GM23338 (cell line): Measurements from ENCODE around the gene SELENOO. TPM values are rescaled to one million over a fixed set of nuclear protein-coding genes. Genes with fewer than 3 reads are reported as not detected.

Experiments
- ATAC-seq: fragments of 200-7000 bp; cut with Tn5 transposase; 3 replicates; pipeline ENCODE4 v1.9.1; 2020
- DNase-seq: peaks from one replicate; pipeline ENCODE4 v3.0.0-alpha.2; 2015; ENCODE audit warnings: low spot score
- H2AFZ ChIP-seq: fragments of 200-600 bp; sonication (generic); 2 replicates; pipeline ENCODE4 v1.8.0; 2016; ENCODE audit warnings: antibody characterized with exemption, mild to moderate bottlenecking, moderate library complexity
- H3F3A ChIP-seq: fragments of 200-600 bp; sonication (generic); replicated peaks from 2 replicates; pipeline ENCODE4 v1.8.0; 2017; ENCODE audit warnings: antibody characterized with exemption, mixed run types, low read depth
- H3K27ac ChIP-seq: fragments of 200-600 bp; sonication (generic); 2 replicates; pipeline ENCODE4 v1.6.1; 2016; ENCODE audit warnings: low read depth
- H3K27me3 ChIP-seq: fragments of 200-600 bp; sonication (generic); 2 replicates; pipeline ENCODE4 v1.8.0; 2016; ENCODE audit warnings: mild to moderate bottlenecking, mixed run types, moderate library complexity; ENCODE audit not compliant: insufficient read depth
- H3K36me3 ChIP-seq: fragments of 200-600 bp; sonication (generic); 2 replicates; pipeline ENCODE4 v1.8.0; 2016; ENCODE audit warnings: mild to moderate bottlenecking; ENCODE audit not compliant: insufficient read depth
- H3K4me1 ChIP-seq: fragments of 200-600 bp; sonication (generic); 2 replicates; pipeline ENCODE4 v1.8.0; 2016; ENCODE audit warnings: mild to moderate bottlenecking, moderate library complexity; ENCODE audit not compliant: insufficient read depth
- H3K4me2 ChIP-seq: fragments of 200-600 bp; sonication (generic); 2 replicates; pipeline ENCODE4 v1.7.1; 2017; ENCODE audit warnings: mixed run types
- H3K4me3 ChIP-seq: fragments of 200-600 bp; sonication (generic); 2 replicates; pipeline ENCODE4 v1.6.1; 2016; ENCODE audit warnings: mixed run types
- H3K79me2 ChIP-seq: fragments of 200-600 bp; sonication (generic); replicated peaks from 2 replicates; pipeline ENCODE4 v1.8.0; 2017; ENCODE audit warnings: mild to moderate bottlenecking; ENCODE audit not compliant: insufficient read depth
- H3K9me2 ChIP-seq: fragments of 200-600 bp; sonication (generic); 2 replicates; pipeline ENCODE4 v1.8.0; 2017; ENCODE audit not compliant: insufficient read depth
- H4K20me1 ChIP-seq: fragments of 200-600 bp; sonication (generic); replicated peaks from 2 replicates; pipeline ENCODE4 v1.8.0; 2017; ENCODE audit warnings: mild to moderate bottlenecking; ENCODE audit not compliant: insufficient read depth
- H3K27ac Mint-ChIP-seq: 2 replicates; pipeline ENCODE4 v1.8.0; 2020; ENCODE audit warnings: inconsistent platforms, mild to moderate bottlenecking, moderate library complexity, mixed read lengths
- H3K27me3 Mint-ChIP-seq: 3 replicates; pipeline ENCODE4 v1.8.0; 2022; ENCODE audit warnings: low read depth, mild to moderate bottlenecking, moderate library complexity, mixed read lengths, inconsistent platforms; ENCODE audit not compliant: insufficient read depth, poor library complexity
- H3K36me3 Mint-ChIP-seq: 3 replicates; pipeline ENCODE4 v1.8.0; 2021; ENCODE audit warnings: low read depth, mild to moderate bottlenecking, inconsistent platforms, moderate library complexity, mixed read lengths
- H3K4me1 Mint-ChIP-seq: 3 replicates; pipeline ENCODE4 v1.8.0; 2020; ENCODE audit warnings: mild to moderate bottlenecking, inconsistent platforms, mixed read lengths
- H3K4me3 Mint-ChIP-seq: 3 replicates; pipeline ENCODE4 v1.8.0; 2021; ENCODE audit warnings: moderate library complexity, mild to moderate bottlenecking, inconsistent platforms, mixed read lengths
- H3K9me3 Mint-ChIP-seq: 3 replicates; pipeline ENCODE4 v1.8.0; 2020; ENCODE audit warnings: moderate library complexity, mild to moderate bottlenecking, inconsistent platforms, mixed read lengths
- CREB1 ChIP-seq: fragments of 250-450 bp; sonication (Bioruptor Pico); IDR thresholded peaks from 2 replicates; pipeline ENCODE4 v1.5.0; 2020; ENCODE audit warnings: low read depth, mild to moderate bottlenecking, moderate library complexity
- ETS1 ChIP-seq: IDR thresholded peaks from 2 replicates; pipeline ENCODE4 v1.6.1; 2016; ENCODE audit warnings: antibody characterized with exemption
- EZH2 ChIP-seq: fragments of 200-600 bp; sonication (generic); IDR thresholded peaks from one replicate; pipeline ENCODE4 v1.8.0; 2017; ENCODE audit warnings: antibody characterized with exemption, mild to moderate bottlenecking, low read depth; ENCODE audit not compliant: unreplicated experiment
- EZH2phosphoT487 ChIP-seq: fragments of 200-600 bp; sonication (generic); IDR thresholded peaks from one replicate; pipeline ENCODE4 v1.8.1; 2018; ENCODE audit warnings: antibody characterized with exemption; ENCODE audit not compliant: unreplicated experiment
- JUNB ChIP-seq: IDR thresholded peaks from one replicate; pipeline ENCODE4 v1.6.1; 2016; ENCODE audit warnings: antibody characterized with exemption; ENCODE audit not compliant: unreplicated experiment
- NANOG ChIP-seq: IDR thresholded peaks from 2 replicates; pipeline ENCODE4 v1.6.1; 2016; ENCODE audit warnings: antibody characterized with exemption, borderline replicate concordance
- POLR2AphosphoS5 ChIP-seq: IDR thresholded peaks from 2 replicates; pipeline ENCODE4 v1.6.1; 2016; ENCODE audit warnings: antibody characterized with exemption, low read depth
- STAT1 ChIP-seq: IDR thresholded peaks from one replicate; pipeline ENCODE4 v1.6.1; 2016; ENCODE audit warnings: antibody characterized with exemption; ENCODE audit not compliant: unreplicated experiment
- ZNF114 ChIP-seq: fragments of 250-450 bp; sonication (Bioruptor Pico); IDR thresholded peaks from 2 replicates; pipeline ENCODE4 v1.5.0; 2020; ENCODE audit warnings: mild to moderate bottlenecking, moderate library complexity
- ZNF331 ChIP-seq: fragments of 250-450 bp; sonication (Bioruptor Pico); IDR thresholded peaks from 2 replicates; pipeline ENCODE4 v1.5.0; 2020; ENCODE audit warnings: low read depth, mild to moderate bottlenecking, moderate library complexity
- ZNF462 ChIP-seq: fragments of 250-450 bp; sonication (Bioruptor Pico); IDR thresholded peaks from 2 replicates; pipeline ENCODE4 v1.5.0; 2020; ENCODE audit warnings: mild to moderate bottlenecking, moderate library complexity
- polyA plus RNA-seq: library from polyadenylated mRNA; unstranded; fragments of >200 nt; fragmentation: Nextera tagmentation; extraction: Ambion mirVana; gene quantifications from 2 replicates; pipeline ENCODE4 v1.2.1, GENCODE V29; 2016
- total RNA-seq: library from RNA; depleted of rRNA; stranded (reverse); fragments of >200 nt; shearing (Covaris generic); gene quantifications from 2 replicates; pipeline ENCODE4 v1.2.3, GENCODE V29; 2014
- TF ChIP-seq, protein P1 (sequence below), 2 experiments: fragments of 200-600 bp in 1 of 2; sonication (generic) in 1 of 2; conservative IDR thresholded peaks; 2 replicates each; pipeline versions ENCODE4 v1.5.1 to v1.6.1; 2016 to 2017; ENCODE audit warnings: antibody characterized with exemption in 2 of 2, low read depth in 2 of 2, mild to moderate bottlenecking in 2 of 2, moderate library complexity in 1 of 2
- TF ChIP-seq, protein P2 (sequence below): IDR thresholded peaks from one replicate; pipeline ENCODE4 v1.6.1; 2018; ENCODE audit warnings: antibody characterized with exemption; ENCODE audit not compliant: unreplicated experiment

Gene SELENOO
- total and polyA plus RNA-seq, 2 experiments from 2014 or later: 6.8 to 21.3 TPM

DNA sequence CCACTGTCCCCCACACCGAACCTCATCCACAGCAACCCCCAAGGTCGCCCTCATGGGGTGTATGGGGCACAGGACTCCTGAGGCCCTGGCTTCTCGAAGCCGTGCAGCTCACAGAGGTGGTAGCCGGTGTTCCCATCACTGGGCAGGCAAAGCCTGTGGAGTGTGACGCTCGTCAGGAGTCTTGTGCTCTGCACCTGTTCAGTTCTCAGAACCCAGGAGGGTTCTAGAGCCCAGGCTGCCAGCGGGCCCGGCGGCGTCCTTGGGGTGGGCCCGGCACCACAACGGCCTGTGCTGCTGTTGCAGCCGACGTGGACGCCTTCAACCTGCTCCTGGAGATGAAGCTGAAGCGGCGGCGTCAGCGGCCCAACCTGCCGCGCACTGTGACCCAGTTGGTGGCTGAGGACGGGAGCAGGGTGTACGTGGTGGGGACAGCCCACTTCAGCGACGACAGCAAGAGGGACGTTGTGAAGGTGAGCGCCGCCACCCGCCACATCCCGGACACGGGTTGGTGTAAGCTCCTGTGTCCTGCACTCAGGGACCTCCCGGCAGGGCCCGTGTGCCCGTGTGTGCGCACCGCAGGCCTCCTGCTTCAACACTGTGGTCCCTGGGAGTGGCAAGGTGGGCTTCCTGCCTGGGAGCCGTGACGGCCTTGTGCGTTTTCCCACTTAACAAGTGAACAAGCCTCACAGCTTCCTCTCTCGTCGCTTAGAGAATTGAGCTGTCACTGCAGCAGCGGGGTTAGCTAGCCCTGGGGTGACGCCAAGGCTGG is 6.6 kb upstream of the SELENOO start:
- ATAC-seq: no peak
- no peak overlapping the region for H3K27ac Mint-ChIP-seq

More for the DNA sequence above, 6.6 kb upstream of the SELENOO start:
- H3F3A ChIP-seq: peaks cover 6% of the 10 kb centered on the region
- H3K79me2 ChIP-seq: peaks cover 20% of the 10 kb centered on the region
- no peak overlapping the region for H3K4me2 ChIP-seq
- no peak overlapping the region for H2AFZ ChIP-seq
- peaks cover 14% of the 10 kb centered on the region; the same call in 1 of the 2 replicates for H4K20me1 ChIP-seq
- H3K4me1 Mint-ChIP-seq: peaks cover 10% of the 10 kb centered on the region
- no peaks in the 10 kb centered on the region for H3K9me2 ChIP-seq
- H3K27ac ChIP-seq: no peak overlapping the region
- peaks cover 4% of the 10 kb centered on the region; the same call in 1 of the 2 replicates for H3K4me1 ChIP-seq
- DNase-seq: no peak
- no peak overlapping the region for H3K4me3 ChIP-seq
- no peaks in the 10 kb centered on the region for H3K36me3 ChIP-seq
- H3K27me3 Mint-ChIP-seq: peaks cover 10% of the 10 kb centered on the region
- TF ChIP-seq STAT1 (no peak), CREB1 (CRISPR knock-in tag) (no peak), ZNF462 (CRISPR knock-in tag) (no peak), POLR2AphosphoS5 (no peak), EZH2 (no peak), JUNB (no peak), NANOG (no peak), ETS1 (no peak), ZNF114 (no peak), EZH2phosphoT487 (no peak), ZNF331 (no peak)
- TF ChIP-seq, protein P1, sequence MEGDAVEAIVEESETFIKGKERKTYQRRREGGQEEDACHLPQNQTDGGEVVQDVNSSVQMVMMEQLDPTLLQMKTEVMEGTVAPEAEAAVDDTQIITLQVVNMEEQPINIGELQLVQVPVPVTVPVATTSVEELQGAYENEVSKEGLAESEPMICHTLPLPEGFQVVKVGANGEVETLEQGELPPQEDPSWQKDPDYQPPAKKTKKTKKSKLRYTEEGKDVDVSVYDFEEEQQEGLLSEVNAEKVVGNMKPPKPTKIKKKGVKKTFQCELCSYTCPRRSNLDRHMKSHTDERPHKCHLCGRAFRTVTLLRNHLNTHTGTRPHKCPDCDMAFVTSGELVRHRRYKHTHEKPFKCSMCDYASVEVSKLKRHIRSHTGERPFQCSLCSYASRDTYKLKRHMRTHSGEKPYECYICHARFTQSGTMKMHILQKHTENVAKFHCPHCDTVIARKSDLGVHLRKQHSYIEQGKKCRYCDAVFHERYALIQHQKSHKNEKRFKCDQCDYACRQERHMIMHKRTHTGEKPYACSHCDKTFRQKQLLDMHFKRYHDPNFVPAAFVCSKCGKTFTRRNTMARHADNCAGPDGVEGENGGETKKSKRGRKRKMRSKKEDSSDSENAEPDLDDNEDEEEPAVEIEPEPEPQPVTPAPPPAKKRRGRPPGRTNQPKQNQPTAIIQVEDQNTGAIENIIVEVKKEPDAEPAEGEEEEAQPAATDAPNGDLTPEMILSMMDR (conservative IDR thresholded peaks at IDR 0.05; ENCODE audit: low read depth in 2 of 2): no peak
- TF ChIP-seq, protein P2, sequence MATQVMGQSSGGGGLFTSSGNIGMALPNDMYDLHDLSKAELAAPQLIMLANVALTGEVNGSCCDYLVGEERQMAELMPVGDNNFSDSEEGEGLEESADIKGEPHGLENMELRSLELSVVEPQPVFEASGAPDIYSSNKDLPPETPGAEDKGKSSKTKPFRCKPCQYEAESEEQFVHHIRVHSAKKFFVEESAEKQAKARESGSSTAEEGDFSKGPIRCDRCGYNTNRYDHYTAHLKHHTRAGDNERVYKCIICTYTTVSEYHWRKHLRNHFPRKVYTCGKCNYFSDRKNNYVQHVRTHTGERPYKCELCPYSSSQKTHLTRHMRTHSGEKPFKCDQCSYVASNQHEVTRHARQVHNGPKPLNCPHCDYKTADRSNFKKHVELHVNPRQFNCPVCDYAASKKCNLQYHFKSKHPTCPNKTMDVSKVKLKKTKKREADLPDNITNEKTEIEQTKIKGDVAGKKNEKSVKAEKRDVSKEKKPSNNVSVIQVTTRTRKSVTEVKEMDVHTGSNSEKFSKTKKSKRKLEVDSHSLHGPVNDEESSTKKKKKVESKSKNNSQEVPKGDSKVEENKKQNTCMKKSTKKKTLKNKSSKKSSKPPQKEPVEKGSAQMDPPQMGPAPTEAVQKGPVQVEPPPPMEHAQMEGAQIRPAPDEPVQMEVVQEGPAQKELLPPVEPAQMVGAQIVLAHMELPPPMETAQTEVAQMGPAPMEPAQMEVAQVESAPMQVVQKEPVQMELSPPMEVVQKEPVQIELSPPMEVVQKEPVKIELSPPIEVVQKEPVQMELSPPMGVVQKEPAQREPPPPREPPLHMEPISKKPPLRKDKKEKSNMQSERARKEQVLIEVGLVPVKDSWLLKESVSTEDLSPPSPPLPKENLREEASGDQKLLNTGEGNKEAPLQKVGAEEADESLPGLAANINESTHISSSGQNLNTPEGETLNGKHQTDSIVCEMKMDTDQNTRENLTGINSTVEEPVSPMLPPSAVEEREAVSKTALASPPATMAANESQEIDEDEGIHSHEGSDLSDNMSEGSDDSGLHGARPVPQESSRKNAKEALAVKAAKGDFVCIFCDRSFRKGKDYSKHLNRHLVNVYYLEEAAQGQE: no peak
- H3K27me3 ChIP-seq: no peaks in the 10 kb centered on the region
- H3K4me3 Mint-ChIP-seq: no peak overlapping the region
- no peaks in the 10 kb centered on the region for H3K9me3 Mint-ChIP-seq
- peaks cover 4% of the 10 kb centered on the region; the same call in 1 of the 3 replicates for H3K36me3 Mint-ChIP-seq
